Measurements from ENCODE around the gene ANK2.
"Not testable (repeated sequence)": the region's sequence is repeated elsewhere in the genome, so short reads cannot be mapped to it uniquely, and the experiment has no call there.

Gene ANK2

DNA sequence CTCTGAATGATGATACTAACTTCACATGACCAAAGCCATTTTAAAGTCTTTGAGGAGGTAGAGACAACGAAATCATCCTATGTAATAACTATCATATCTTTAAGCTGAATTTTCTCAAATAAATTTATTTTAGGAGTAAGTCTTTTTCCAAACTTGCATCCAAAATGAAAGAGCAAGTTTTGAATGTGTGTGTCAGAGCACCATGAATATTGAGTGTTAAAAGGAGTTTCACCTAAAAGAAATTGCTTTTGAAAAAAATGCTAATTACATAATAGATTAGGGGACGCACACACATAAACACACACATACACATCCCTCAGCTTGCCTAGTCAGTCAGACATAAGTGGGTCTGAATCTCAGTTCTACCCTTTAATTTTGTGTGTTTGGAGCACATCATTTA lies 1.9 kb downstream of the ANK2 start:
- DNase-seq (ENCODE audit: low read depth in 1 of 2, low spot score in 1 of 2), result no peak

GRCh38 chr4:113052379-113052951 lies 3.0 kb downstream of the ANK2 start:
- DNase-seq (ENCODE audit: low read depth in 1 of 2, low spot score in 1 of 2), result no peak

DNA sequence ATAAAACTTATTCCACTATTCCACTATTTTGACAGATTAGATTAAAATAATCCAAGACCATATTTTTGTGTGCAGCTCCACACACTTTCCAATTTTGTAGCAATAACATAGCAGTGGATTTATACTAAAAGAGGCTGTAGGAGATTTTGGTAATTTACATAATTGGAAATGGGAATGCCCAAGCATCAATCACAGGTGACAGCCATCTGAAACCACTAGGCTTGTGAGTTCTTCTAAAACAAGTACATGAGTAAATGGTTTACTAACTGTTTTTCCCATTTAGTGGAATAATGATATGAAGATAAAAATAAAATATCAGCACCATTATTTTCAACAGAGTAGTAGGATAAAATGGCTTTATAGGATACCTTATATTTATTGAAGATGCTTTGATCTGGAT lies 4.4 kb downstream of the ANK2 start:
- DNase-seq (ENCODE audit: low read depth in 1 of 2, low spot score in 1 of 2), result no peak

DNA sequence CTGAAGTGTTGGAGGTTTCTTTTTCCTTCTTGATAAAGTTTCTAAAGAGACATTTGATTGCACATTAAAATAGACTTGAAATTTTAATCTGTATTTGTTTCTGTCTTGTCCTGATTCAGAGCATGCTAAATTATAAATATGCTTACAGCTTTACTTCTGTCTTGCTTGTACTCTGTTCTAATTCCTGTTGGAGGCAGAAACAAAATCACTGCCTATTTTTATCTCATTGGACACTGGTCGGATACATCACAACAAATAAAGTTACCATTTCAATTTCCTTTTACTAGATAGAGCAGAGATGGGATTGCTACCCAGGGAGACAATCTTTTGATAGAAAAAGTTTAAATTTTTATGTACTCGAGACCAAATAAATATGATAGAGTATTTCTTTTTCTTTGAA lies 6.9 kb downstream of the ANK2 start:
- no peak for DNase-seq (ENCODE audit: low read depth in 1 of 2, low spot score in 1 of 2)

DNA sequence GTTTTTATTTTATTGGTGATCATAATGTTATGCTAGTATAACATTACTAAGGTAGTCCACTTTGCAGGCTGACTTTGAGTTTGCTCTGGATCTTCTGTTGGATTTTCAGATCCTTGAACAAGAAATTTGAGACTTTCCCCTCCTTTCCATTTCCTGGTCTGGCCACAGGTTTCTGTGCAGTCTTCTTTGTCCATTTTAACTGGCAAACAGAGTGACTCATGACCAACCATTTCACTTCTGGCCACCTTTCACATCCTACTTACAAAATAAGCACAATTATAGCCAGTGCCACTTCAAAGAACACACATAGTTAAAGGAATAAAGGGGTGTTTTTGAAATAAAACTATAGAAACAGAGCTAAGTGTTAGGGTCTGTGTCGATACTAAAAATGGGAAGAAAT lies 8.4 kb downstream of the ANK2 start:
- DNase-seq (ENCODE audit: low read depth in 1 of 2, low spot score in 1 of 2), result no peak

DNA sequence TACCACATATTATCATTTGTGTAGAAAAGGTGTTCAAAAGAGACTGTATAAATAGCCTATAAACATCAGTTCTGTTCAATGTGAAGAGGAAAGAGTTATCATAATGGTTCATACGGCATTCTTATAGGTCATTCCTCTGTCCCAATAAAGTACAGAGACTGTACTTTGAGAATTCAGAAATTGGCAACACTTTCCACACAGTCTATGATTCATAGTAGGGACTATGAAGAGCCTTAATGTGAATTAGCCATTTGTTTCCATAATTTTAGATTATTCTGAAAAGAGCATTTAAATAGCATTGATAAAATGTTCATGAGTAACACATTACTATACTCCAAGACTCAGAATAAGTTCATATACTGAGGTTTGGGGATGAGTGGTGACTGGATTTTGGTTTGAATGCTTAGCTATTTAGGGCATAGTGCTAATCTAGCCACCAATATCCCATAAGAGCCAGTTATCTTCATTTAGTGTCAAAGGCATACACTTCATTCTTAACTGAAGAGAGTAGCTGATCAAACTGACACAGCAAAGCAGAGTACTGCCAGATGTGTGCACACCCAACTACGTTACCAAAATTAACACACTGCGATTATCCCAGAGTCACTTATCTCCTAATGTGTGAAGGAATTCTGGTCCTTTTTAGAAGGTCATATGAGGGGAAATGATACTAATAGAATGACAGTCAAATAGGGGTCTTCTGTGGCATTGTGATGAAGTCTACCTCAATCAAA lies 10.2 kb downstream of the ANK2 start:
- no peak for DNase-seq (ENCODE audit: low read depth in 1 of 2, low spot score in 1 of 2)

DNA sequence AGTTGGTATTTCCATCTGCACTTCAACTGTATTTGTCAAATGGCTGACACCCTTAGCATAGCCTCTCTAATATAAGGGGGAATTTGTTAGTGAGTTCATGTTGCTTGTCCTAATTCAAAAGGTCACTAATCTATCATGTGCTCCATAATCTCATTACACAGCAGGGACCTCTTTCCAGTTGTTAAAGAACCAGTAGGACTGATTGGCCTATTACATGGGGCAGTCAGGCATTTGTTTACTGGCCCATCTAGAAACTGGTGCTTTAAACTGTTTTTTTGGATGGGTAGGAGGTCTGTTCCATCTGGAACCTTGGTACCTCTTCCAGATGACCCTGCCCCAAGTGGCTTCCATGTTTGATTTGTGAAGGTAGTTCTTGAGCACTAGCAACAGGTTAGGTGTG lies 11.4 kb downstream of the ANK2 start:
- no peak for DNase-seq (ENCODE audit: low read depth in 1 of 2, low spot score in 1 of 2)

GRCh38 chr4:113064244-113064643 lies 14.8 kb downstream of the ANK2 start:
- no peak for DNase-seq (ENCODE audit: low read depth in 1 of 2, low spot score in 1 of 2)

- DNase-seq (ENCODE audit: low read depth in 1 of 2, low spot score in 1 of 2), result no peak
Observed at GRCh38 chr4:113065629-113066028, 16.2 kb downstream of the ANK2 start.

- DNase-seq (ENCODE audit: low read depth in 1 of 2, low spot score in 1 of 2), result not testable (repeated sequence)
Observed at GRCh38 chr4:113068771-113069170, 19.3 kb downstream of the ANK2 start.

GRCh38 chr4:113069212-113069892 lies 19.9 kb downstream of the ANK2 start:
- DNase-seq (ENCODE audit: low read depth in 1 of 2, low spot score in 1 of 2), result no peak

GRCh38 chr4:113070755-113071154 lies 21.3 kb downstream of the ANK2 start:
- DNase-seq (ENCODE audit: low read depth in 1 of 2, low spot score in 1 of 2), result no peak

DNA sequence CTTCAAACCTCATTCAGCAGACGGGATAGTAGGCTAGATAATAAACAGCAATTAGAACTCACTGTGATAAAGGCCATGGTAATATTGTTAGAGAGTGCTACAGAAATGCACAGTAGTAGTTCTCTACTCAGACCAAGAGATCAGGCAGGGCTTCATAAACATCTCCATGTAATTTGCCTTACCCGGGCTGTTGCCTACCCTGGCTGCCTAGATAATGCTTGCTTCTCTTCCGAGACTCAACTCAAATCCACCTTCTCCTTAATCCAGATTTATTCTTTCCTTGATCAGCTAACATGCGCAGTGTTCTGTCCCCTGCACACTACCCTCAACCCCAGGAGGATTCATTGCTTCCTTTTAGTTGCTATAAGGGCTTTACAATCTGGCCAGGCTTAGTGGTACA lies 21.8 kb downstream of the ANK2 start:
- no peak for DNase-seq (ENCODE audit: low read depth in 1 of 2, low spot score in 1 of 2)

- DNase-seq (ENCODE audit: low read depth in 1 of 2, low spot score in 1 of 2), result no peak
Observed at GRCh38 chr4:113071805-113072204, 22.4 kb downstream of the ANK2 start.

DNA sequence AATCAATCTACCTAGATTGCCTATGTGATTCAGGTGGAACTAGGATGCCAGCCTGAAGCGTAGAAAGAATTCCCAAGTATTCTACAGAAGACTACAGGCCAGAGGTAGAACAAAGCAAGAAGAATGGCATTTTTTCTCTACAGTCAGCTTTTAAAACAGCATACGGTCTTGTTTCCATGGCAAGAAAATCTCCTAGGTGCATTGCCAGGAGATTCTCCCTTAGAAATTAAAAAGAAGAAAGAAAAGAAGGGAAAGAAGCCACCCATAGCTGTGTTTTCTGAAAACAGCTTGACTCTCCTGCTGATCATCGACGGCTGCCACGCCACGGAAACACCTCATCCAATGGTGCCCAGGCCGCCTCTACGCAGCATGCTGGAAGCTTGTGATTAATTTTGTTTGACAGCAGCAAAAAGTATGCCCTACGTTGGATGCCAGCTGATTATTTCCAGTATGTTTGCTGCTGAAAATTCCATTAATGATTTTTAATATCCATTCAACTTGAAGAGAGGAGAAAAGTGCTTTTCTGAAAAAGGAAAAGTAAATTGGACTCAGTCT lies 24.1 kb downstream of the ANK2 start:
- no peak for DNase-seq (ENCODE audit: low read depth in 1 of 2, low spot score in 1 of 2)

- DNase-seq (ENCODE audit: low read depth in 1 of 2, low spot score in 1 of 2), result no peak
Observed at GRCh38 chr4:113077575-113077974, 28.1 kb downstream of the ANK2 start.

- DNase-seq (ENCODE audit: low read depth in 1 of 2, low spot score in 1 of 2), result no peak
Observed at GRCh38 chr4:113078066-113078465, 28.6 kb downstream of the ANK2 start.

- DNase-seq (ENCODE audit: low read depth in 1 of 2, low spot score in 1 of 2), result no peak
Observed at GRCh38 chr4:113080050-113080449, 30.6 kb downstream of the ANK2 start.

- no peak for DNase-seq (ENCODE audit: low read depth in 1 of 2, low spot score in 1 of 2)
Observed at GRCh38 chr4:113080624-113081023, 31.2 kb downstream of the ANK2 start.

- DNase-seq (ENCODE audit: low read depth in 1 of 2, low spot score in 1 of 2), result no peak
Observed at GRCh38 chr4:113083346-113083745, 33.9 kb downstream of the ANK2 start.

- DNase-seq (ENCODE audit: low read depth in 1 of 2, low spot score in 1 of 2), result no peak
Observed at GRCh38 chr4:113086172-113086695, 36.8 kb downstream of the ANK2 start.

GRCh38 chr4:113088050-113088449 lies 38.6 kb downstream of the ANK2 start:
- DNase-seq (ENCODE audit: low read depth in 1 of 2, low spot score in 1 of 2), result no peak
